Mesothelial cell of epicardium (in vitro differentiated cells): ENCODE measurements around the gene WSCD2. TPM values are rescaled to one million over a fixed set of nuclear protein-coding genes. Genes with fewer than 3 reads are reported as not detected.

ENCODE experiments used
- DNase-seq, 2 experiments: peaks; one replicate each; pipeline ENCODE4 v3.0.0; 2021; ENCODE audit warnings: low spot score in 2 of 2; ENCODE audit not compliant: unreplicated experiment in 2 of 2
- H3K27ac Mint-ChIP-seq: 2 replicates; pipeline ENCODE4 v1.8.0; 2021; ENCODE audit warnings: mixed read lengths
- H3K27me3 Mint-ChIP-seq: 2 replicates; pipeline ENCODE4 v1.8.0; 2021; ENCODE audit warnings: low read depth, mixed read lengths
- H3K36me3 Mint-ChIP-seq: 2 replicates; pipeline ENCODE4 v1.8.0; 2021; ENCODE audit warnings: mixed read lengths
- H3K4me1 Mint-ChIP-seq: 2 replicates; pipeline ENCODE4 v1.8.0; 2021; ENCODE audit warnings: mixed read lengths
- H3K4me3 Mint-ChIP-seq: 2 replicates; pipeline ENCODE4 v1.8.0; 2021; ENCODE audit warnings: mild to moderate bottlenecking, moderate library complexity, mixed read lengths
- H3K9me3 Mint-ChIP-seq: 2 replicates; pipeline ENCODE4 v1.8.0; 2021; ENCODE audit warnings: mixed read lengths
- CTCF ChIP-seq: fragments of 200-600 bp; sonication (generic); IDR thresholded peaks from one replicate; pipeline ENCODE4 v1.5.0; 2021; ENCODE audit warnings: antibody characterized with exemption; ENCODE audit not compliant: unreplicated experiment
- total RNA-seq: library from RNA; stranded (reverse); gene quantifications from 3 replicates; pipeline ENCODE4 v1.2.1, GENCODE V29; 2021

Gene WSCD2
- total RNA-seq, 1 donor from 2014 or later: 0.13 TPM

GRCh38 chr12:108193917-108194316, 64.8 kb downstream of the WSCD2 start:
- no peaks in the 10 kb centered on the region for H3K36me3 Mint-ChIP-seq
- peaks cover 22% of the 10 kb centered on the region for H3K27me3 Mint-ChIP-seq
- H3K9me3 Mint-ChIP-seq: no peaks in the 10 kb centered on the region
- H3K4me3 Mint-ChIP-seq: no peak overlapping the region
- H3K27ac Mint-ChIP-seq: no peak overlapping the region
- DNase-seq: peak in 1 of 2 experiments; percentile 44
- peak; percentile 81 for TF ChIP-seq CTCF
- no peaks in the 10 kb centered on the region for H3K4me1 Mint-ChIP-seq

- Mint-ChIP-seq H3K27ac (no peak overlapping the region), H3K4me3 (no peak overlapping the region), H3K36me3 (no peaks in the 10 kb centered on the region), H3K4me1 (no peaks in the 10 kb centered on the region), H3K9me3 (no peaks in the 10 kb centered on the region), H3K27me3 (peaks cover 22% of the 10 kb centered on the region)
- no peak for DNase-seq
- TF ChIP-seq CTCF: no peak
Observed at GRCh38 chr12:108194585-108194984, 65.5 kb downstream of the WSCD2 start.

- no peak for DNase-seq
- no peaks in the 10 kb centered on the region for H3K9me3 Mint-ChIP-seq
- no peaks in the 10 kb centered on the region for H3K36me3 Mint-ChIP-seq
- no peak overlapping the region for H3K4me3 Mint-ChIP-seq
- H3K27me3 Mint-ChIP-seq: peaks cover 17% of the 10 kb centered on the region
- H3K27ac Mint-ChIP-seq: no peak overlapping the region
- no peaks in the 10 kb centered on the region for H3K4me1 Mint-ChIP-seq
- TF ChIP-seq CTCF: no peak
Observed at GRCh38 chr12:108196319-108196718, 67.2 kb downstream of the WSCD2 start.

- Mint-ChIP-seq H3K4me1 (no peaks in the 10 kb centered on the region), H3K9me3 (no peaks in the 10 kb centered on the region), H3K27me3 (peaks cover 14% of the 10 kb centered on the region), H3K27ac (no peak overlapping the region), H3K36me3 (no peaks in the 10 kb centered on the region), H3K4me3 (no peak overlapping the region)
- no peak for TF ChIP-seq CTCF
- no peak for DNase-seq
Observed at GRCh38 chr12:108196921-108197320, 67.8 kb downstream of the WSCD2 start.

GRCh38 chr12:108198043-108198442, 69.0 kb downstream of the WSCD2 start:
- Mint-ChIP-seq H3K36me3 (no peaks in the 10 kb centered on the region), H3K27ac (no peak overlapping the region), H3K27me3 (peaks cover 13% of the 10 kb centered on the region), H3K4me1 (no peaks in the 10 kb centered on the region), H3K9me3 (no peaks in the 10 kb centered on the region), H3K4me3 (no peak overlapping the region)
- no peak for TF ChIP-seq CTCF
- DNase-seq: no peak

GRCh38 chr12:108199106-108199505, 70.0 kb downstream of the WSCD2 start:
- no peak for DNase-seq
- H3K27ac Mint-ChIP-seq: no peak overlapping the region
- no peaks in the 10 kb centered on the region for H3K4me1 Mint-ChIP-seq
- no peaks in the 10 kb centered on the region for H3K36me3 Mint-ChIP-seq
- no peaks in the 10 kb centered on the region for H3K9me3 Mint-ChIP-seq
- peaks cover 19% of the 10 kb centered on the region for H3K27me3 Mint-ChIP-seq
- H3K4me3 Mint-ChIP-seq: no peak overlapping the region
- TF ChIP-seq CTCF: no peak
